C4-2B (cell line): ENCODE results near the gene BRD7.

Experiments
- CTCF ChIP-seq: fragments of 450-650 bp; conservative IDR thresholded peaks from 2 replicates; pipeline ENCODE4 v1.5.1; 2017; ENCODE audit warnings: mild to moderate bottlenecking
- ZFX ChIP-seq: fragments of 450-650 bp; IDR thresholded peaks from 2 replicates; pipeline ENCODE4 v1.6.1; 2017

- TF ChIP-seq CTCF (no peak), ZFX (no peak)
These were observed 42.5 kb downstream of the BRD7 start for GRCh38 chr16:50326264-50326663.
